T-helper 2 cell treated with Interferon-gamma antibody and Interleukin-4, amounts not matched to agents 100 ng/mL and 5 ng/mL, for 36 hours (primary cell): ENCODE measurements around the gene DNM1. TPM values are rescaled to one million over a fixed set of nuclear protein-coding genes. Genes with fewer than 3 reads are reported as not detected.

Experiments
- intact Hi-C: fragments of 100-400 bp; cut with micrococcal nuclease; formaldehyde crosslinking; loops from one replicate; pipeline ENCODE4 v1.15.1; 2023
- total RNA-seq: library from RNA; stranded (reverse); gene quantifications from 2 replicates; pipeline ENCODE4 v1.2.3, GENCODE V29; 2022

DNM1 gene
- total RNA-seq, 1 donor from 2014 or later: 0.32 TPM

DNA sequence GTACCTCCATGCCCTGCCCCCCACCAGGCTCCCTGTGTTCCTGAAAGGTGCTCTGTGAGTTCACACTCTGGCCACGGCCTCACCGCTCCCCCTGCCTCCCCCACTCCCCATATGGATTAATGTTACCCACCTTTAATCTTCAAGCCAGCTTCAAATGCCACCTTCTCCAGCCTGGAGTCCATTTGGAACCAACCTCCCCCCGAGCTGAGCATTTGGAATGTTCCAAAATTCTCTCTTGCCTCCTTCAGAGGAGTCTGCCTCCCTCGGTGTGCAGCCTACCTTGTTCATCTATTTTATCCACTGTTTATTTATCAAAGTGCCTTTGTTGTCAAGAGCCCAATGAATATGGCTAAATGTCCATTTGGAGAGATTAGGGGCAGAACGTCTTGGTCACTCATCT, 68.3 kb downstream of the DNM1 start:
- intact Hi-C loops: loop anchor here (10.0 kb wide), 2 partner anchors 283 to 763 kb away; partner anchors contain the start of genes MIGA2 and SPTAN1

DNA sequence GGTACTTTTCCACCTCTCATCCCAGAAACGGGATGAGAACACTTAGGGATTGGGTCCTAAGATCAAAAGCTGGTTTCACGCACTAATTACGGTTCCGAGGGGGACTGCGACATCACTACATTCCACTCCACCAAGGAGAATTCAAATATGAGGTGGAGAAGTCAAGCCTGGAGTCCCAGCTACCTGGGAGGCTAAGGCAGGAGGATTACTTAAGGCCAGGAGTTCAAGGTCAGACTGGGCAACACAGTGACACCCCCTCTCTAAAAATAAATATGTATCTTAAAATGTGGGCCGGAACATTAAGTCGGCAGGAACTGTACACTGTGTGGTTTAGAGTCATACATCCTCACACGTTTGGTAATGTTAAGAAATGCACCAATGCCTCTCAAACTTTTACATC, 71.1 kb downstream of the DNM1 start:
- intact Hi-C loops: loop anchor here (10.0 kb wide), 2 partner anchors 281 to 761 kb away; partner anchors contain the start of genes MIGA2 and SPTAN1

DNA sequence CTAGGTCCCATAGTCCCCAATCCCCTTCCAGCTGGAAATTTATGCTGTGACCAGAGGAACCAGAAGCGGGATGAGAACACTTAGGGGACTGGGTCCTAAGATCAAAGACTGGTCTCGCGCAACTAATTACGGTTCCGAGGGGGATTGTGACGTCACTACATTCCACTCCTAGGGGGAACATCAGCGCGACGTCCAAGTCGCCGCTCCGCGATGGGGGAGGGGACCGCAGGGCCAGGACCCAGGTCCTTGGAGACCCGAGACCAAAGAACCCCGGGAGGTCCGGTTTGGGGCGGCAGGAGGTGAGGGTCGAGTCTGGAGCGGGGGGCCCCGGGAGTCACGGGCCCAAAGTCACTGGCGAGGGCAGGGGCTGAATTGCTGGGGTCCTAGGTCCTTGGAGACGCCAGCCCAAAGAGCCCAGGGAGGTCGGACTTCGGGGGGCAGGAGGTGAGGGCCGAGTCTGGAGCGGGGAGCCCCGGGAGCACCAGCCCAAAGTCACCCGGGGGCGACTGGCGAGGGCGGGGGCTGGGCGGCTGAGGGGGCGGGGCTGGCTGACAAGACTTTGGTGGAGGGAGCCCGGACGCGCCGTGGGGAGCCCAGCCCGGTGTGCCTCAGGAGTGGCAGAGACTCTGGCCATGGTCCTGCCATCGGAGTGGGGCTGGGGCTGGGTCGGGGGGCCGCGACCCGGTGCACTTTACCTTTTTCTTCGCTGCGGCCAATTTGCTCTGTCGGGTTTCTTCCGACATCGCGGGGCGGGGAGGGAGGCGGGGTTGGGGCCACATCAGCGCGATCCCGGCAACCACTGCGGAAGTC, 72.2 kb downstream of the DNM1 start, which contains the start of gene GOLGA2:
TSS of gene GOLGA2 (minus strand) at position 810 of the 810 bp plus-strand sequence. CDS start at position 779, 31 bp downstream.
- intact Hi-C loops: loop anchor here (1.0 to 10.0 kb wide), 11 partner anchors 25 to 823 kb away; partner anchors contain the start of genes COQ4, DNM1, DPM2 and LRSAM1

DNA sequence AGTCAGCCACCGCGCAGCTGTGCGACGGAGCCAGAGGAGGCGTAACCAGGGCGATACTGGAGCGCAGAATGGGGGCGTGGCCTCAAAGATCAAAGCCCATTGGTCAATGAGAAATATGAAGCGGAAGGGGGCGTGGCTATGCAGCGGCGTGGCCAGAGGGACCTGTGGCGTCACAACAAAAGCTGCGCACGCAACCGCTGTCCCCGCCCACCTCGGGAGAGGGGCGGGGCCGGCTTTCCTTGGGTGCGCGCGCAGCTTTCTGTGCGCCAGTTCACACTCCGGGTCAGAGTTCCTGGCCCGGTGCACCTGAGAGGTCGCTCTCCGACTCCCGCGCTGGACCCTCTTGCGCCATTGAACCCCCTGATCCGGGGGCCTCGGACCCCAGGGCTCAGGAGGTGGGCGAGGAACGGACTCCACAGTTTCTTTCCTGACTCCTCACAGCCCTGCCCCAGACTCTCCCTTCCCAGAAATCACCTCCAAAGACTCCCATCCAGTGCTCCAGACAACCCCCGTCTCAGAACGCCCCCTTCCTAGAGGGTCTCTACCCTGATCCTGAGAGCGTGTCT, 72.9 kb downstream of the DNM1 start, which contains the start of gene SWI5:
TSS of gene SWI5 (plus strand) at position 269 of the 566 bp plus-strand sequence.
- intact Hi-C loops: loop anchor here (1.0 to 10.0 kb wide), 11 partner anchors 26 to 824 kb away; partner anchors contain the start of genes COQ4, DNM1, DPM2 and LRSAM1

DNA sequence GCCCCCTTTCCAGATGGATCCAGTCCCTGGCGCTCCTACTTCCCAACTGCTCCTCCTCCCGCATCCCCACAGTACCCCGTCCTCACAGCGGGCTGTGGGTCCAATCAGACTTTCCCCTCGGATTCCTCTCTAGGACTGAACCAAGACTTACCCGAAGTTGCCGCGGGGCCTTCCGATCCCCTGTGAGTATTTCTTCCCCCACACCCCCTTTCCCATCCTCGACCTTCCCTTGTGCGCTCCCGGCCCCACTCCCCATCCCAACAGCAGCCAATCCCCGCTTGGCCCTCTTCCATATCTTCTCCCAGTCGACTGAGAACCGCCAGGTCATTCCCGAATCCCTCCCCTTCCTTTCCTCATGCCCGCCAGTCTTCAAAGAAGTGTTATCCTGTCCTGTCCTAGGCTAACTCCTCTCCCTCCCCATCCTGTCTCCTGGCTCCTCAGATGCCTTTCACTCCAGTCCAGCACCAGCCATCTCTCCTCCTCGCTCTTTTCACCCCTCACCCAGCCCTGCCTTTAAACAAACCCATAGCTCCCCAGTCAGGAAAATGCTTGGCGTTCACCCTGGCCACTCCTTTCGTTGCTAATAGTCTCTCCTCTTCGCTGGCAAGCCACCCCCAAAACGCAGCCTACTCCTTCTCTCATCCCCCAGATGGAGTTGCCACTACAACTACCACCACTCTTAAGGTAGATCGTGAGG, 73.5 kb downstream of the DNM1 start:
- intact Hi-C loops: loop anchor here (1.0 to 10.0 kb wide), 11 partner anchors 26 to 824 kb away; partner anchors contain the start of genes COQ4, DNM1, DPM2 and LRSAM1

DNA sequence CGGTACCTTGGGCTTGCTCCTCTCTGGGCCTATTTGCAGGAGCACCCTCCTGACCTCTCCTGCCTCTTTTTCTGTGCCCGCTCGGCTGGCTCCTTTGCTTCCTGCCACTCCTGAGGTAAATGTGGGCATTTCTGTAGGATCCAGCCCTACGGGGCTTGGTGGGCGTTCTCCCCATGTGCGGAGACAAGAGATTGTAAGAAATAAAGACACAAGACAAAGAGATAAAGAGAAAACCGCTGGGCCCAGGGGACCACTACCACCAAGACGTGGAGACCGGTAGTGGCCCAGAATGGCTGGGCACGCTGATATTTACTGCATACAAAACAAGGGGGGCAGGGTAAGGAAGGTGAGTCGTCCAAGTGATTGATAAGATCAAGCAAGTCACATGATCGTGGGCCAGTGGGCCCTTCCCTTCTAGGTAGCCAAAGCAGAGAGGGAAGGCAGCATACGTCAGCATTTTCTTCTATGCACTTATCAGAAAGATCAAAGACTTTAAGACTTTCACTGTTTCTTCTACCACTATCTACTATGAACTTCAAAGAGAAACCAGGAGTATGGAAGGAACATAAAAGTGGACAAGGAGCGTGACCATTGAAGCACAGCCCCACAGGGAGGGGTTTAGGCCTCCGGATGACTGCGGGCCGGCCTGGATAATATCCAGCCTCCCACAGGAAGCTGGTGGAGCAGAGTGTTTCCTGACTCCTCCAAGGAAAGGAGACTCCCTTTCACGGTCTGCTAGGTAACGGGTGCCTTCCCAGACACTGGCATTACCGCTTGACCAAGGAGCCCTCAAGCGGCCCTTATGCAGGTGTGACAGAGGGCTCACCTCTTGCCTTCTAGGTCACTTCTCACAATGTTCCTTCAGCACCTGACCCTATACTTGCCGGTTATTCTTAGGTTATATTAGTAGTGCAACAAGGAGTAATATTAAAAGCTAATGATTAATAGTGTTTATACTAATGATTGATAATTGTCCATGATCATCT, 76.2 kb downstream of the DNM1 start:
- intact Hi-C loops: loop anchor here (5.0 to 10.0 kb wide), 6 partner anchors 77 to 827 kb away; partner anchors contain the start of genes DNM1, DPM2, LRSAM1 and MIGA2

DNA sequence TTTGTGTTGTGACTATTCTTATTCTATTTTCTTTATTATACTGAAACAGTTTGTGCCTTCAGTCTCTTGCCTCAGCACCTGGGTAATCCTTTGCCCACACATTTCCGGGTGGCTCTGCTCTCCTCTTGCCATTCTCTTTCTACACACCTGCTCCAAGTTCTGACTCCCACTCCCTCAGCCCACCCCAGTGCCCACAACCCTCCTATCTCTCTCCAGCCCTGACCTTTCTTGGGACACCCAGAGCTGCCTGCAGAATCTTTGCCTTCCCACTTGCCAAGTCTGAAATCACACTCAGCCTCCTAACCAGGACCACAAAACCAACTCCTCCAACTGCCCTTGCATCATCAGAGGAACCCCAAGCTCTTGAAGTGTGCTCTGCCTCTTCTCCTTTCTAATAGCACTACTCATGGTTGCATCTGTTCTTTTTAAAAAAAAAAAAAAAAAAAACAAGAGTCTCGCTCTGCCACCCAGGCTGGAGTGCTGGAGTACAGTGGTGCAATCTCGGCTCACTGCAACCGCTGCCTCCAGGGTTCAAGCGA, 77.0 kb downstream of the DNM1 start:
- intact Hi-C loops: no loop called here

DNA sequence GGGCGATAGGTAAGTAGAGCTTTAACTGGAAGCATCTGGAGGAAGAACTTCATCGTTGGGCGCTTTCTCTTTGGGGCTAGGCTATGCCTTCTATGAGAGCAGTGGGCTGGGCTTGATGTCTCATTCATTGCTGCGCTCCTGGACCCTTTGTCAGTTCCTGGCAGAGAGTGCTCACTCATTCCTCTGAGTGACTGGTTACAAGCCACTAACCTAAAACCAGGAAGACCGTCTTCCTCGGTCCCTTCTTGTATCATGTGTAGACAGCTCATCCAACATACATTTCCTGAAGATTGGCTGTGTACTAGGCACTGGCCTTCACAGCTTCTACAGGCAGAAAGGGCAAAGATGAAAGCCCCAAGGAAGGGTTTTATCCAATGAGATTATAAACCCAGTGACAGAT, 79.3 kb downstream of the DNM1 start:
- intact Hi-C loops: no loop called here

DNA sequence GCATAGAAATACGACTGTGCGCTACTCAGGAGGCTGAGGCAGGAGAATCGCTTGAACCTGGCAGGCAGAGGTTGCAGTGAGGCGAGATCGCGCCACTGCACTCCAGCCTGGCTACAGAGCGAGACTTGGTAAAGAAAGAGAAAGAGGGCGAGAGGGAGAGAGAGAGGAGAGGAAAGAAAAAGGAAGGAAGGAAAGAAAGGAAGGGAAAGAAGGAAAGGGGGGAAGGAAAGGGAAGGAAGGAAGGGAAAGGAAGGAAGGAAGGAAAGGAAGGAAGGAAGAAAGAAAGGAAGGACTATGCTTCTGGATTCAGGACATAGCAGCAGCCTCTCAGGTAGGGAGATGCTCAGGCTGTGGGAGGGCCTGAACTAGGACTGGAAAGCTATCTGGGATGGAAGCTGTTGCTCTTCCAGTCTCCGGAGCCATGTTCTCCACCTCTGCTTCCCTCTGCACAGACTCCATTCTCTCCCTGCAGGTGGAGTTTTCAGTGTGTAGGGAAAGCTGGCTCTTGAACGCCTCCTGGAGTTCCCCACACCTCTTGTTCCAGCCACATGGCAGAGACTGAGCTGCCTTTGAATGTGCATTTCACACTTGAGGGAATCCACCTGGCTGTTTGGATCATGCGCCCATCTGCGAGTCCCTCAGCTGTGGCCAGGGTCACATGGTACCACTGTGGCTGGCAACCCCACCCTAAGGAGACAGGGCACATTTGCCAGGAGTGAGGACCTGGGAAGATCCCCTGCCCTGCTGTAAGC, 82.0 kb downstream of the DNM1 start:
- intact Hi-C loops: no loop called here

DNA sequence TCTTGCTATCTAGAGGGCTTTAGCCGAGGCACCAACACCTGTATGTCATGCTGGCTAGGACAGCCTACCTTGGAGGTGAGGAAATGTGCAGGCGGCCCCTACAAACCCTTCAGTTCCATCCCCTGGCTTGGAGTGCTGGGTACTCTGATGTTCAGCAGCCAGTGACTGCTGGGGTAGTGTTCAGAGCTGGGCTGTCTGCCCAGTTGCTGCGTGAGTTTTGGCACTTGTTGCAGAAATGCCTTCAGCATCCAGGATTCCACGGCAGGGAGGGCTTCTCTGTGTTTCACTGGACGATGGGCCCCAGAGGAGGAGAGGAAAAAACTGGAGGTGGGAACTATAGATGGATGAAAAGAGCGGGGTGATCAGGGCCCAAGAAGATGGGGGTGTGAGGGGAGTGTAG, 83.3 kb downstream of the DNM1 start:
- intact Hi-C loops: no loop called here

DNA sequence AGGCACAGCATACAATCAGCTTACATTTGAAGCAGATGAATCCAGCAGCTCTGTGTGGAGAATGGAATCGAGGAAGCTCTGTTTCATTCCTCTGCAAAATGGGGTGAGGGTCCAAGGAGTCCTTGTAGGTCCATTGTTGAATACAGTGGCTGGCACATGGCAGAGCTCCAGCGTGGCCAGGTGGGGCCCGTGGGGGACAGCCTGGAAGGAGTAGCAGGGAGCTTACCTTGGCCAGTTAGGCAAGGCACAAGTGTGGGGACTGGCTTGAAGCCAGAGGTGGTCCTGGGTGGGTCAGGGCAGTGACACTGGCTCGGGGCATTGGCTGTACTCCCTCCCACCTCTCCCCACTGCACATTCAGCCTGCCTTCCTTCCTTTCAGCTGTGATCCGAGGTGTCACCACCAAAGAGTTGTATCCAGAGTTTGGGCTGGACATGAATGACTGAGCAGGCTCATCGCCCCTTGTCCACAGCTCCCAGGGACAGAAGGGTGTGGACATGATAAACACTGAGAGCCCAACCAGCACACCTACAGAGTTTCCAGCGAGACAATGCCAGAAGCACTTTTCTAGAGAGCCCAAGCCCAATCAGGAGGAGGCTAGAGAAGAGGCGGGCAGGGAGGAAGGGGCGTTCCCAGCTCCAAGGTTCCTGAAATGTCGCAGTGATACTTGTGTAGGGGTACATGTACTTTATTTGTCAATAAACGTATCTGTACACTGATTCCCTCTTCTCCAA, 85.3 kb downstream of the DNM1 start:
- intact Hi-C loops: no loop called here

DNA sequence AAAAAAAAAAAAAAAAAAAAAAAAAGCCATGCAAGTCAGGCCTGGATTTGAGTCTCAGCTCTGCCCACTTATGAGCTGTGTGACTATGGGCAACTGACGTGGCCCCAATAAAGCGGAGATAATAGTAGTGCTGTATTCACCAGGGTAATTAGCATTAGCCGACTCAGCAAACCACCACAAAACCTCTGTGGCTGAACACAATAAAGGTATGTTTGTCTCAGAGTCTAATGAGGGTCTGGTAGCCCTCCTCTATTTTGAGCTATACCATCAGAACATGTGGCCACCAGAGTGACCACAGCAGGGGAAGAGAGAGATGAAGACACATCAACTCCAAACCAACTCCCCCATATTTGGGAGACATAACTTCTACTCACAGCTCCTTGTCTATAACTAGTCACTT, 88.8 kb downstream of the DNM1 start:
- intact Hi-C loops: no loop called here

DNA sequence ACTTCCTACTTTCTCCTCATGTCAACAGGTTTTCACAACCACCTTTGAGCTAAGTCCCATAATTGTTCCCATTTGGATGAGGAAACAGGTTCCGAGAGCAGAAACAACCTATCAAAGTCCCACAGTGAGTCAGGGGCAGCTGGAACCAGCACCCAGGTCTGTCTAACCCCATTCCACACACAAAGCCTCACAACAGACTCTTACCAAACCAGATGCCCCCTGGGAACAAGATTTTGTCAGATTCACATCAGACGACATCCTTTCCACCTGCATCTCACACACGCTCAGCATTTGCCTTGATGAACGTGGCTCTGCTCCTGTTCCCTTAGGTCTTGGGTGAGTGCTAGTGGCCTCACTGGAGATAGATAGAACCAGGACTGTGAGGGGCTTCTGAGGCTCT, 89.9 kb downstream of the DNM1 start:
- intact Hi-C loops: no loop called here

DNA sequence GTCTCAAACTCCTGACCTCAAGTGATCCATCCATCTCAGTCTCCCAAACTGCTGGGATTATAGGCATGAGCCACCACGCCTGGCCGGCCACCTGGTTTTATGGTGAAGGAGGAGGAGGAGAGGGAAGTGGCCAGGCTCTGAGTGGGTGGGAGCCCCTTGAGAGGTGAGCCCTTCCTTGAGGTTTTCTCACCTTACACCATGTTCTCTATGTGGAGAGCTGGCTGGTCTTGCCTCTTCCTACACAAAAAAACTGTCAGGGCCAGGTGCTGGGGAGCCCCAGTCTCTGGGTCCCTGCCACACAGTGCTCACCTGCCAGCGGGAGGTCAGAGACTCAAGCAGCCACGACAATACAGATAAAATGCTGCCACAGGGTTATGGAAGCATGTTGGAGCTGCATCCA, 91.0 kb downstream of the DNM1 start:
- intact Hi-C loops: no loop called here

DNA sequence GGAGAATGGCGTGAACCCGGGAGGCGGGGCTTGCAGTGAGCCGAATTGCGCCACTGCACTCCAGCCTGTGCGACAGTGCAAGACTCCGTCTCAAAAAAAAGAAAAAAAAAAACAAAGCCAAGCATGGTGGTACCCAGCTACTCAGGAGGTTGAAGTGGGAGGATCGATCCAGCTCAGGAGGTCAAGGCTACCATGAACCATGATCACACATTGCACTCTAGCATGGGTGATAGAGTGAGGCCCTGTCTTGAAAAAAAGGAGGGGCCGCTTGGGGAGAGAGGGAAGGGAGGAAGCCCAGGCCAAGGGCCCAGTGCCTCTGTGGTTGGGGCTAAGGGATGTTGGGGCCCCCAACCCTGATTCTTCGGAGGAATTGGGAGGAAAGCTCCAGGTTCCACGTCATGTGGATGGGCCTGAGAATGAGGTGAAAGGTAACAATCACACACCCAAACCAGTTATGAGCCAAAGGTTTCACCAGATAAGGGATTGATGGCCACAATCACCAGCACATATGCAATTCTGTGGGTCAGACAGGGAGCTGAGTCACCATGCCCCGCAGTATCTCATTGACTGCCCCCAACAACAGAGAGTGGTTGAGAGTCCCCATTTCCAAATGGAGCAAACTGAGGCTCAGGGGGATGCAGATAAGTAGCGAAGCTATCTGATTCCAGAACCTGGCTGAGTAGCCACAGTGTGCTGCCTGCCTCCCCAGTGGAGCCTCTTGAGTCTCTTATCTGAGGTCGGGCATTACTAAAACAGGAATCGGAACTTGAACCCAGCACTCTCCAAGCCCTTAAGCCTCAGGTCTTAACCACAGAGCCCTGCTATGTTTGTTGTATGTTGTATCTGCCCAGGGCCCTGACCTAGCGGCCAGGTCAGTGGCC, 93.4 kb downstream of the DNM1 start:
- intact Hi-C loops: no loop called here

DNA sequence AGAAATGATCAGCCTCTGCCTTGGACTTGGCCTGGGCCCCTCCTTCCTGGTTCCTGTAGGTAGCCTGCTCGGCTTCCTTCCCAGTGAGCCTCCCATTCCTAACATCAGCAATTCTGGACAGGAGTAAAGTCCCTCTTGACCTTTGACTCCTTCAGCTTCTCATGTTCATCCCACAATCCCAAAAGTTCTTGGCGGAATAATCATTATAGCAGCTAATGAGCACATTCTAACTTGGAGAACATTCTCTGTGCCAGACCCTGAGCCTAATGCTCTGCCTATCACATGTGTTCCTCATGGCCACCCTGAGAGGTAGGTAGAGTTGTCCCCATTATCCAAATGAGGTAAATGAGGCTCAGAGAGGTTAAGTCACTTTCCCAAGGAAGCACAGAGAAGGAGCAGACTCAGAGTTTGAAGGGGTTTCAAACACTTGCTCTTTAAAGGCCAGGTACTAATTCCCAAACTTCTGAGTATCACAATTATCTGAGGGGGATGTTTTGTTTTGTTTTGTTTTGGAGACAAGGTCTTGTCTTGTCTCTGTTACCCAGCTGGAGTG, 94.1 kb downstream of the DNM1 start:
- intact Hi-C loops: no loop called here
